Fibroblast of skin of left quadriceps (primary cell): ENCODE results near the gene DPH6.
A peak's percentile ranks its signal among the peaks of the same experiment; 100 is the strongest.

Experiments
- DNase-seq, 2 experiments: peaks; one replicate each; pipeline ENCODE4 v3.0.0-alpha.2; 2013; ENCODE audit warnings: low read depth in 2 of 2

DPH6 gene

GRCh38 chr15:35540885-35541284 is 5.1 kb downstream of the DPH6 start:
- peak; percentile 81 to 83 for DNase-seq

- no peak for DNase-seq
Measured at GRCh38 chr15:35540021-35540420, 5.9 kb downstream of the DPH6 start.

- no peak for DNase-seq
Measured at GRCh38 chr15:35535365-35535916, 10.5 kb downstream of the DPH6 start.

GRCh38 chr15:35533130-35534110 is 12.5 kb downstream of the DPH6 start:
- DNase-seq: peak; percentile 62 to 63

GRCh38 chr15:35530698-35531097 is 15.3 kb downstream of the DPH6 start:
- no peak for DNase-seq

DNA sequence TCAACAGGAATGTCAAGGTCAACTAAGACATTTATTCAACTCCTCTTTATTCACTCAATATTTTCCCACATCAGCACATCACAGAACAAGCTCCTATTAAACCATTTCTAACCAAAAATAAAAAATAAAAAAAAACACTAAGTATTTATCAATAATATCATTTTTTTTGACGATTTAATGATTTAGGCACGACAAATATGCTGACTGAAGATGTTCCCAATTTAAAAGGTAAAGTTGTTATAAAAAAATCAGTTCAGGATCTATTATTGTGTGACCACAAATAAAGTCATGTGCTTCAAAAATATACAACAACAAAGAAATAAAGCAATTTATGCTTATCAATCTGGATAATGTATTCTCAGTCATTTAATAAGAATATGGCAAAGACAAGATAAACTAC is 16.2 kb downstream of the DPH6 start:
- no peak for DNase-seq

DNA sequence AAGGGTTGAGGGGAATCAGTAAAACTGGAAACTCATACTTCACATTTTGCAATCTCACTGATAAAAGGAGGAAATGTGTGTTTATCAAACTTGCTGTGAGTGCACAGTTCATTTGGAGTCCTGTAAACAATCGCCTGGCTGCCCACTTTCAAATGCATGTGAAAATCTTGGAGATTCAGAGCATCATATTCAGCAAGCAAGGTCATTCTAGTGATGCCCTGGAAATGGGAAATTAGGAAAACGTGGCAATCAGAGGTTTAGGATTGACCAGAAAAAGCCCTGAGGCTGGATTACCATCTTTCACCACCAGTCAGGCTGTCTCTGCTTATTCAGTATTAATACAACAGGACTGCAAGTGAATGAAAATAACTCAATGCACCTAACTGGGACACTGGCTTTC is 23.9 kb downstream of the DPH6 start:
- DNase-seq: no peak

DNA sequence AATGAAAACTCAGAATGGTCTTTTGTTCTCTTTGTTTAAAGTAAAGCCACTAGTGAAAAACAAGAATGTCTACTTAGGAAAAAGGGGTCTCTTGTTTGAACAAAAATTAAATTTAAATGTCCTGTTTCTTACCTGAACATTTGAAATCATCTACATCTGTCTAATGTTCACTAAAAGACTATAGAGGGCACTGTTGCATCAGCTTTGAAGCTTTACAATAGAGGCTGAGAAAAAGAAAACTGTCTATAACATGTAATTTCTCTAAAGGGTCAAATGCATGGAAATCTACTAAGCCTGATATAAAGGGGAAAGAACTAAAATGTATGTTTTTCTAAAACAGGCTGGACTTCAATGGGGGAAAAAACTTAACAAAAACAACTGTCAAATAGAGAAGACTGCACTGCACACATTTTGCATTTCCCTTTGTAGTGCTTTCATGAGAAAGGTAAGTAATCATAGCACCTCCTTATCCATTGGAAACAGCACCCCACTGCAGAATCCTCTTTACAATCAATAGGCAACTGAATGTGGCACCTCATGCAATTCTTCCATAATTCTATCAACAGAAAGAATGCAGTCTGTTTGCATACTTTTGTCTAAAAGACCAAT is 26.3 kb downstream of the DPH6 start:
- peak; percentile 59 to 60 for DNase-seq

DNA sequence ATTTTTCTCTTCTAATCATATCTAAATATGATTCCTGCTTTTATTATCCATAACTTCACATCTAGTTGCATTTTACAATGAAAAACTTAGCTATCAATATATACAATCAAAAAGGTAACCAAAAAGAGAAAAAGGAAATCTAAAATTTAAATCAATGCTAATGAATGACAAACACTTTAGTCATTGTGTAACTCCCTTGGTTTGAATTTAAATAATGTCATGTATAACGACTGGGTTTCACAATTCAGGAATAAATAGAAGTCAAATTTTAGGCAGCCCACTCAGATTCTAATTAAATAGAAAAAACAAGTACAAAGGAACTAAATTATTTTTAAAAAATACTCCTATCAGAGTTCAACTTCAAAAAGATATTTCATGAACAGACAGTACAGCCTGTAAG is 26.9 kb downstream of the DPH6 start:
- no peak for DNase-seq

GRCh38 chr15:35514759-35515158 is 31.2 kb downstream of the DPH6 start:
- DNase-seq: peak; percentile 74 to 77

- no peak for DNase-seq
Measured at GRCh38 chr15:35507932-35508638, 37.9 kb downstream of the DPH6 start.

GRCh38 chr15:35506272-35506870 is 39.6 kb downstream of the DPH6 start:
- DNase-seq: no peak

DNA sequence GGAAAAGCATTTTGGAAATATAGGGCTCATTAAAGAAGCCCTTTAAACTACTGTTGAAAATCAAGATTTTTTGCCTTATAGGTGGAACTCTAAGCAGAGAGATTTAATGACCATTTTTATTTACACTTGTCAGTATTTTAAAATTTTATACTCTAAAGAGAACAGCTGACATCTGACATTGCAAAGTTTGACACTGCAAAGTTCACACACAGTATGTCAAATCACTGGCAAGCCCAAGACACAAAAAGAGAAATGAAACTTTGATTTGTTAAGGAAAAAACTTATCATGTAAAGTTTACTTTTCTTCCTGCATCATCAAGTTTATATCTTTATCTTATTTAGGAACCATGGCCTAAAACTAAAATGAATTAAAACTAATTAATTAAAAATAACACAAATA is 40.2 kb downstream of the DPH6 start:
- no peak for DNase-seq

- no peak for DNase-seq
Measured at GRCh38 chr15:35505141-35505540, 40.8 kb downstream of the DPH6 start.

DNA sequence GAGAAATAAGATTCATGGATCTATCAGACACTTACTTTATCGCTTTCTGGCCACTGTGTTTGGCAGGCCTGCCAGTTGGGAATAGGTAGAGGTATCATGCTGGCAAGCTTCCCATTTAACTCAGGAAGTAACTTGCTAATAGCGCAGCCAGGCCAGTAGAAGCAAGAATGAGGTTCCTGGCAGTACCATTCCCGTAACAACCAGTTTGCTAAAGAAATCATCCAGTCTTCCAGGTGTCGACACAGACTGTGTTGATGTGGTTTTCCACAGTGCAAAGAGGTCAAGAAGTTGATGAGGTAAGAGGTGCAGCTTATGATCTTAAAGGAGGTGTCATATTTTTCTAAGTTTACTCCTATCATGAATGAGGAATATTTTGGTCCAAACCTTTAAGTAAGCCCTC is 46.2 kb downstream of the DPH6 start:
- DNase-seq: no peak

- no peak for DNase-seq
Measured at GRCh38 chr15:35496585-35496984, 49.4 kb downstream of the DPH6 start.

DNA sequence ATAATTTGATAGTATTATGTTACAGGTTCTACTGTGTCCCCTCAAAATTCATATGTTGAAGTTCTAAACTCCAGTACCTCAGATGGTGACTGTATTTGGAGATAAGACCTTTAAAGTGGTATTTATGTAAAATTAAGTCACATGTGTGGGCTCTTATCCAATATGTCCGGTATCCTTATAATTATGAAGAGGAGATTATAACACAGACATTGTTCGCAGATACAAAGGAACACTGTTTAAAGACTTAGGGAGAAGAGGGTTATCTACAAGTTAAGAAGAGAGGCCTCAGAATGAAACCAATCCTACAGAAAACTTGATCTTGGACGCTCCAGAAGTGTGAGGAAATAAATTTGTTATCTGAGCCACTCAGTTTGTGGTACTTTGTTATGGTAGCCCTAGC is 50.9 kb downstream of the DPH6 start:
- no peak for DNase-seq

DNA sequence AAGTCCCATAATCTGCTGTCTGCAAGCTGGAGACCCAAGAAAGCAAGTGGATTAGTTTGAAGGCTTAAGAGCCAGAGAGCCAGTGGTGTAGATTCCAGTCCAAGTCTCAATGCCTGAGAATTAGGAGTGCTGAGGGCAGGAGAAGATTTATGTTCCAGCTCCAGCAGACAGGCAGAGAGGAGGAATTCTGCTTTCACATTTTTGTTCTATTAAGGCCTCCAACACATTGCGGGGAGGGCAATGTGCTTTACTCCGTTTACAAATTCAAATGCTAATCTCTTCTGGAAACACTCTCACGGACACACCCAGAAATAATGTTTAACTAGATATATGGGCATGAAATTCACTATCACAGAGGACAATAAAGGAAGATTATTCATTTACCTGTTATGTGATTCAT is 54.0 kb downstream of the DPH6 start:
- DNase-seq: no peak

- DNase-seq: no peak
Measured at GRCh38 chr15:35491173-35491572, 54.8 kb downstream of the DPH6 start.

GRCh38 chr15:35490511-35490910 is 55.5 kb downstream of the DPH6 start:
- no peak for DNase-seq

DNA sequence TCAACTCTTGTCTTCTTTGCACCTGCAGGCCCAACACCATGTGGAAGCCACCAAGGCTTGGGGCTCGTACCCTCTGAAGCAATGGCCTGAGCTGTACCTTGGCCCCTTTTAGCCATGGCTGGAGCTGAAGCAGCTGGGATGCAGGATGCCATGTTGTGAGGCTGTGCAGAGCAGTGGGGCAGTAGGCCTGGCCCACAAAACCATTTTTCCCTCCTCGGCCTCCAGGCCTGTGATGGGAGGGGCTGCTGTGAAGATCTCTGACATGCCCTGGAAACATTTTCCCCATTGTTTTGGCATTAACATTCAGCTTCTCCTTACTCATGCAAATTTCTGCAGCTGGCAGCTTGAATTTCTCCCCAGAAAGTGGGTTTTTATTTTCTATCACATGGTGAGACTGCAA is 58.5 kb downstream of the DPH6 start:
- no peak for DNase-seq

GRCh38 chr15:35486296-35486695 is 59.7 kb downstream of the DPH6 start:
- DNase-seq: no peak
